GM12878 (cell line): ENCODE results near the gene RBBP9.

Experiments
- ASH2L ChIP-seq: fragments of 300-600, 200-600 bp; sonication (generic); IDR thresholded peaks from 2 replicates; pipeline ENCODE4 v1.6.1; 2017; ENCODE audit warnings: low read depth, mild to moderate bottlenecking, borderline replicate concordance
- CREB1 ChIP-seq: IDR thresholded peaks from 2 replicates; pipeline ENCODE4 v1.6.1; 2012; ENCODE audit warnings: low read depth, mild to moderate bottlenecking, inconsistent platforms
- CTCF ChIP-seq, 3 experiments: IDR thresholded peaks in 2 of 3; conservative IDR thresholded peaks in 1 of 3; 2 replicates each; pipeline ENCODE4 v1.5.1; 2011; ENCODE audit warnings: low read depth in 3 of 3, low read length in 3 of 3, mild to moderate bottlenecking in 3 of 3, control low read depth in 2 of 3, moderate library complexity in 2 of 3, inconsistent platforms in 1 of 3, mixed read lengths in 1 of 3; ENCODE audit not compliant: control insufficient read depth in 2 of 3, insufficient read depth in 1 of 3; ENCODE audit errors: extremely low read depth in 1 of 3
- GABPA ChIP-seq: IDR thresholded peaks from 2 replicates; pipeline ENCODE4 v1.6.1; 2014; ENCODE audit warnings: antibody characterized with exemption, low read depth, mild to moderate bottlenecking, inconsistent platforms
- POLR2A ChIP-seq: IDR thresholded peaks from 2 replicates; pipeline ENCODE4 v1.6.1; 2011; ENCODE audit warnings: low read depth, mild to moderate bottlenecking, low read length
- SPI1 ChIP-seq: IDR thresholded peaks from 2 replicates; pipeline ENCODE4 v1.6.1; 2011; ENCODE audit warnings: low read depth, mild to moderate bottlenecking, low read length, moderate library complexity, borderline replicate concordance; ENCODE audit not compliant: insufficient read depth
- TAF1 ChIP-seq: IDR thresholded peaks from 2 replicates; pipeline ENCODE4 v1.6.1; 2011; ENCODE audit warnings: mild to moderate bottlenecking, low read depth, low read length, borderline replicate concordance

- no peak for TF ChIP-seq ASH2L
- TF ChIP-seq CTCF (IDR thresholded peaks at IDR 0.05 in 2 of 3, conservative IDR thresholded peaks at IDR 0.05 in 1 of 3; ENCODE audit: control insufficient read depth in 2 of 3, extremely low read depth in 1 of 3, insufficient read depth in 1 of 3, low read depth in 3 of 3, low read length in 3 of 3): no peak
- no peak for TF ChIP-seq TAF1
- TF ChIP-seq SPI1: no peak
- no peak for TF ChIP-seq POLR2A
- TF ChIP-seq CREB1: no peak
- TF ChIP-seq GABPA: no peak
These were observed 36.5 kb upstream of the RBBP9 start for GRCh38 chr20:18533491-18533890.
